Nephron progenitor cell (in vitro differentiated cells): ENCODE measurements around the gene MCTP1.

Source experiments
- DNase-seq: peaks from one replicate; pipeline ENCODE4 v3.0.0; 2021
- H3K27ac Mint-ChIP-seq: 2 replicates; pipeline ENCODE4 v1.8.0; 2021; ENCODE audit warnings: mild to moderate bottlenecking, moderate library complexity, mixed read lengths
- H3K27me3 Mint-ChIP-seq: 2 replicates; pipeline ENCODE4 v1.8.0; 2021; ENCODE audit warnings: mild to moderate bottlenecking, low read depth, mixed read lengths; ENCODE audit not compliant: poor library complexity
- H3K36me3 Mint-ChIP-seq: 2 replicates; pipeline ENCODE4 v1.8.0; 2021; ENCODE audit warnings: low read depth, mixed read lengths
- H3K4me1 Mint-ChIP-seq: 2 replicates; pipeline ENCODE4 v1.8.0; 2021; ENCODE audit warnings: mixed read lengths
- H3K4me3 Mint-ChIP-seq: 2 replicates; pipeline ENCODE4 v1.8.0; 2021; ENCODE audit warnings: mild to moderate bottlenecking, moderate library complexity, mixed read lengths
- H3K9me3 Mint-ChIP-seq: 2 replicates; pipeline ENCODE4 v1.8.0; 2021; ENCODE audit warnings: mild to moderate bottlenecking, moderate library complexity, mixed read lengths
- TF ChIP-seq, protein P1 (sequence below): fragments of 200-600 bp; sonication (generic); IDR thresholded peaks from 2 replicates; pipeline ENCODE4 v1.5.0; 2021; ENCODE audit warnings: antibody characterized with exemption

MCTP1 gene

DNA sequence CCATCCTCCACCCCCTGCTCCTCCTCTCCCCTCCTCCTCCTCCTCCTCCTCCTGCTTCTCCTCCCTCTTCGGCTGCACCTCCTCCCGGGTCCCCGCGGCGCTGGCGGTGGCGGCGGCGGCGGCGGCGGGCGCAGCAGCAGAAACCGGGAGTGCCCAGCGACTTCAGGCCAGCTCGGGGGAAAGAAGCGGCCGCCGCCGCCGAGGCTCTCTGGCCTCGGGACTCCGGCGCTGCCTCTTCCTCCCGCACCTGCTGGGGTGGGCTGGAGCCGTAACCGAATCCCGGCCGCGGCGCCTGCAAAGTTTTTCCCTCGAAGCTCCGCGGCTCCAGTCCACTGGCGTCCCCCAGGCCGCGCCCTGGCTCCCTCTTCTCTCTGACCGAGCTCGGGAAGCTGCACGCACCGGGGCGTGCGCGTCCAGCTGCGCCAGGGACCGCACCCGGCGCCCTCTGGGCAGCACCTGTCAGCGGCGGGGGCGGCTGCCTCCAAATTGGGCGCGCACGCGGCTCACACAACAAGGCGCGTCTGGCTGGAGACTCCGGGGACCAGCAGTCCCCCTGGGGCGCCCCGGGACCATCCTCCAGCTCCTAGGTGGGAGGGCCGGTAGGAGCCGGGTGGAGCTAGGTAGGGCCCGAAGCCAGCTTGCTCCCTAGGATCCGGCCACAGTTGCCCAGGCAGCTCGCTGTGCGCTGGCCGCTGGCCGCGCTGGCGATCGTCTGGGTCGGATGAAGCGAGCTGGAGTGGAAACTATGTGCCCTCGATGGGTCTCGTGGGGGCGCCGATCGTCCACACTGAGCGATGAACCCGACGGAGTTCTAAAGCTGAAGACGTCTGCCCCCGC lies at the start of gene MCTP1:
TSS of gene MCTP1 (minus strand) at position 523 of the 837 bp plus-strand sequence.
- peak; percentile 58 for DNase-seq
- no peaks in the 10 kb centered on the region for H3K9me3 Mint-ChIP-seq
- peaks cover 75% of the 10 kb centered on the region for H3K27me3 Mint-ChIP-seq
- TF ChIP-seq, protein P1, sequence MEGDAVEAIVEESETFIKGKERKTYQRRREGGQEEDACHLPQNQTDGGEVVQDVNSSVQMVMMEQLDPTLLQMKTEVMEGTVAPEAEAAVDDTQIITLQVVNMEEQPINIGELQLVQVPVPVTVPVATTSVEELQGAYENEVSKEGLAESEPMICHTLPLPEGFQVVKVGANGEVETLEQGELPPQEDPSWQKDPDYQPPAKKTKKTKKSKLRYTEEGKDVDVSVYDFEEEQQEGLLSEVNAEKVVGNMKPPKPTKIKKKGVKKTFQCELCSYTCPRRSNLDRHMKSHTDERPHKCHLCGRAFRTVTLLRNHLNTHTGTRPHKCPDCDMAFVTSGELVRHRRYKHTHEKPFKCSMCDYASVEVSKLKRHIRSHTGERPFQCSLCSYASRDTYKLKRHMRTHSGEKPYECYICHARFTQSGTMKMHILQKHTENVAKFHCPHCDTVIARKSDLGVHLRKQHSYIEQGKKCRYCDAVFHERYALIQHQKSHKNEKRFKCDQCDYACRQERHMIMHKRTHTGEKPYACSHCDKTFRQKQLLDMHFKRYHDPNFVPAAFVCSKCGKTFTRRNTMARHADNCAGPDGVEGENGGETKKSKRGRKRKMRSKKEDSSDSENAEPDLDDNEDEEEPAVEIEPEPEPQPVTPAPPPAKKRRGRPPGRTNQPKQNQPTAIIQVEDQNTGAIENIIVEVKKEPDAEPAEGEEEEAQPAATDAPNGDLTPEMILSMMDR, result no peak
- no peak within 1 kb of the TSS for H3K27ac Mint-ChIP-seq
- peaks cover 41% of the 10 kb centered on the region for H3K4me1 Mint-ChIP-seq
- peak within 1 kb of the TSS; percentile 92 for H3K4me3 Mint-ChIP-seq
- H3K36me3 Mint-ChIP-seq, result no peaks in the 10 kb centered on the region

DNA sequence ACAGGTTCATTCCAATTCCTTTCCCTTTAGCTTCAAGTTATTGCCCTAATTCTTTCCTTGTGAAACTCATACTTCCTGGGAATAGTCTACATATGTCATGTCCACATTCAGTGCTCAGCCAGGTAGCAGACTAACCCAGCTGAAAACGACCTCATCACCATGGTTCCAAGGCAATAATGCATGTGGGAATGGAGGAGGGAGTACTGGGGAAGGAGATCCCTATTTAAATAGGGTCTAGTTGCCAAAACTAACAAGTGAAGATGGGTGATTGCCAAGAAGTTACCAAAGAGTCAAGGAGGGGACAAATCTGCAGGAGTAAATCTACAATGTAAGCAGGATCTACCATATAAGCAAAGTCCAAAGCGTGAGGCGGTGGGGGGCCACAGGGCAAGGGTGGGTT lies 47.3 kb upstream of the MCTP1 start:
- peaks cover 16% of the 10 kb centered on the region for H3K27me3 Mint-ChIP-seq
- H3K9me3 Mint-ChIP-seq, result peaks cover 16% of the 10 kb centered on the region
- no peak overlapping the region for H3K4me3 Mint-ChIP-seq
- peaks cover 3% of the 10 kb centered on the region for H3K36me3 Mint-ChIP-seq
- peaks cover 9% of the 10 kb centered on the region for H3K4me1 Mint-ChIP-seq
- no peak for DNase-seq
- H3K27ac Mint-ChIP-seq, result no peak overlapping the region
- TF ChIP-seq, protein P1, result no peak

DNA sequence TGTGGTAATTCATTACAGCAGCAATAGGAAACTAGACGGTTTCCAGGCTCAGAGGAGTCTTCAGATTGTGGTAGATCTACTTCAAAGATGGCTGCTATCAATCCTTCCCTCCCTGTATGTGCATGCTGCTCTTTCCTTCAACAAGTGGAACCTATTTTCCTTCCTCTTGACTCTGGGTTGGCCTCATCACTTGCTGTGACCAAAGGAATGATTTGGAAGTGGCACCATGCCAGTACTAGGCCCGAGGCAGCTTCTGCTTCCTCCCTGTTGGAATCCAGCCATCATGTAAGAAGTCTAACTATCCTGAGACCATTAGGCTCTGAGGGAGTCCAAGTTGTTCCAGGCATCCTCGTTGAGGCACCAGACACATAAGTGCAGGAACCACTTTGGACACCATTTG lies 46.5 kb upstream of the MCTP1 start:
- Mint-ChIP-seq H3K36me3 (peaks cover 3% of the 10 kb centered on the region), H3K9me3 (peaks cover 16% of the 10 kb centered on the region)

GRCh38 chr5:95327211-95327610 lies 42.3 kb upstream of the MCTP1 start:
- H3K27me3 Mint-ChIP-seq, result peaks cover 10% of the 10 kb centered on the region
- peaks cover 9% of the 10 kb centered on the region for H3K4me1 Mint-ChIP-seq
- H3K27ac Mint-ChIP-seq, result no peak overlapping the region
- H3K4me3 Mint-ChIP-seq, result no peak overlapping the region
- TF ChIP-seq, protein P1, result no peak
- peaks cover 3% of the 10 kb centered on the region for H3K36me3 Mint-ChIP-seq
- peaks cover 16% of the 10 kb centered on the region for H3K9me3 Mint-ChIP-seq
- no peak for DNase-seq

More for the DNA sequence above, 46.5 kb upstream of the MCTP1 start:
- Mint-ChIP-seq H3K4me1 (peaks cover 9% of the 10 kb centered on the region), H3K4me3 (no peak overlapping the region), H3K27ac (no peak overlapping the region), H3K27me3 (peaks cover 13% of the 10 kb centered on the region)
- DNase-seq, result no peak
- TF ChIP-seq, protein P1, result no peak

DNA sequence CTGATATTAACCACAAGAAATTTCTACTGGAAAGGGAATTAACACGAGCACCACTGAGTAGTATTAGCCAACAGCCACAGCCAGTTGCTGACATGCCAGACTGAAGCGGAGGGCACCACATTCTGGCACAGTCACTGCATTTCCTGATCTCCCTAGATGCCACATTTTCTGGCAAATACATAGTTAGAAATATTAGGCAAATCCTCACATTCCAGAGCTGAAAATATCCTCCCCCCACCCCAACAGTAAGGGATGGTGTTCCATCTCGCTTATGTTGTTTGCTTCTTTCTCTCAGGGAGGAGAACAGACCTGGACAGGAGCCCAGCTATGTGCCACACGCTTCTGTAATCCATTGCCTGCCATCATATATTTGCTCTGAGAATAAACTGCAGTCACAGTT lies 32.8 kb upstream of the MCTP1 start:
- TF ChIP-seq, protein P1, result no peak
- Mint-ChIP-seq H3K36me3 (peaks cover 3% of the 10 kb centered on the region), H3K4me1 (no peaks in the 10 kb centered on the region), H3K4me3 (no peak overlapping the region), H3K9me3 (no peaks in the 10 kb centered on the region), H3K27ac (no peak overlapping the region), H3K27me3 (peaks cover under 1% of the 10 kb centered on the region)
- no peak for DNase-seq

- Mint-ChIP-seq H3K27ac (no peak overlapping the region), H3K4me1 (no peaks in the 10 kb centered on the region), H3K27me3 (peaks cover 3% of the 10 kb centered on the region), H3K36me3 (peaks cover 3% of the 10 kb centered on the region), H3K9me3 (peaks cover 4% of the 10 kb centered on the region), H3K4me3 (no peak overlapping the region)
- no peak for DNase-seq
- TF ChIP-seq, protein P1, result peak; percentile 28
These were observed 32.2 kb upstream of the MCTP1 start for GRCh38 chr5:95317085-95317484.
